Spleen (tissue), 7 donors: ENCODE measurements around the gene TRIM9.

ENCODE experiments used
- POLR2AphosphoS5 ChIP-seq, 3 donors: sonication (generic); formaldehyde crosslinking; IDR thresholded peaks; one replicate each; pipeline ENCODE4 v1.5.1; 2017; ENCODE audit warnings: antibody characterized with exemption in 3 of 3
- TF ChIP-seq, protein P1 (sequence below), 11 experiments: fragments of 200-600 bp in 7 of 11; fragments of 450-650 bp in 4 of 11; sonication (generic) in 4 of 11; IDR thresholded peaks in 8 of 11; conservative IDR thresholded peaks in 3 of 11; 1 replicate in 7 of 11; 2 replicates in 4 of 11; pipeline versions ENCODE4 v1.4.0 to v1.8.0; 2016 to 2021; ENCODE audit warnings: antibody characterized with exemption in 11 of 11, inconsistent platforms in 4 of 11, mild to moderate bottlenecking in 1 of 11
- donor health status: DM: no; HTN: no; CAD: no; lungs with moderate emphysema.
- donor health status: DM: no; HTN: no; CAD: no.
- donor health status: DM: no; HTN: no; CAD: no.

DNA sequence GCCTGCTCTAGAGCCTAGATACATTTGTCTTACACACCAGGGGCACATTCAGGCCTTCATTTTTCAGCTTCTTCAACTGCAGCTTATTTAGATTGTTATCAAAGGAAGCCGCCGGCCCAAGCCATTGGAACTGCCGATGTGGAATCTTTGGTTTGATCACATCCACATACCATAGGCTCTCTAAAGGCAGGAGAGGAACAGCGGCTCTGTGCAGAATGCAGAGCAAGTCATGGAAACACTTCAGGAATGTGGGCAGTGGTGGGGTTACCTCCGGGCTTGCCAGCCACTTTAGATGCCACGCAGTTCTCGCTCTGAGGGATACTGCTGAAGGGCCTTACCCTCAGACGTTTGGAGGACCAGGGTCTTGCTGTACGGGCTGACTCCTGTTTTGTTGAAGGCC lies 97.2 kb downstream of the TRIM9 start:
- TF ChIP-seq, protein P1, sequence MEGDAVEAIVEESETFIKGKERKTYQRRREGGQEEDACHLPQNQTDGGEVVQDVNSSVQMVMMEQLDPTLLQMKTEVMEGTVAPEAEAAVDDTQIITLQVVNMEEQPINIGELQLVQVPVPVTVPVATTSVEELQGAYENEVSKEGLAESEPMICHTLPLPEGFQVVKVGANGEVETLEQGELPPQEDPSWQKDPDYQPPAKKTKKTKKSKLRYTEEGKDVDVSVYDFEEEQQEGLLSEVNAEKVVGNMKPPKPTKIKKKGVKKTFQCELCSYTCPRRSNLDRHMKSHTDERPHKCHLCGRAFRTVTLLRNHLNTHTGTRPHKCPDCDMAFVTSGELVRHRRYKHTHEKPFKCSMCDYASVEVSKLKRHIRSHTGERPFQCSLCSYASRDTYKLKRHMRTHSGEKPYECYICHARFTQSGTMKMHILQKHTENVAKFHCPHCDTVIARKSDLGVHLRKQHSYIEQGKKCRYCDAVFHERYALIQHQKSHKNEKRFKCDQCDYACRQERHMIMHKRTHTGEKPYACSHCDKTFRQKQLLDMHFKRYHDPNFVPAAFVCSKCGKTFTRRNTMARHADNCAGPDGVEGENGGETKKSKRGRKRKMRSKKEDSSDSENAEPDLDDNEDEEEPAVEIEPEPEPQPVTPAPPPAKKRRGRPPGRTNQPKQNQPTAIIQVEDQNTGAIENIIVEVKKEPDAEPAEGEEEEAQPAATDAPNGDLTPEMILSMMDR (IDR thresholded peaks at IDR 0.05 in 8 of 11, conservative IDR thresholded peaks at IDR 0.05 in 3 of 11) = no peak
- TF ChIP-seq POLR2AphosphoS5 (IDR thresholded peaks at IDR 0.05) = no peak
